ENCODE results near the gene ADGRL3. TPM values are rescaled to one million over a fixed set of nuclear protein-coding genes. Genes with fewer than 3 reads are reported as not detected.

Gene ADGRL3
- total and polyA plus RNA-seq, 7 donors: 0.06 to 2.8 (median 0.42) TPM

GRCh38 chr4:61373901-61374440, 173.8 kb downstream of the ADGRL3 start:
- WGBS, 3 donors: 73 to 82% (median 81%) methylated on average over 1 of the region's 1 CpG
- H3K9me3 ChIP-seq: no peaks in the 10 kb centered on the region
- no peaks in the 10 kb centered on the region for H3K4me1 ChIP-seq
- TF ChIP-seq, protein P1, sequence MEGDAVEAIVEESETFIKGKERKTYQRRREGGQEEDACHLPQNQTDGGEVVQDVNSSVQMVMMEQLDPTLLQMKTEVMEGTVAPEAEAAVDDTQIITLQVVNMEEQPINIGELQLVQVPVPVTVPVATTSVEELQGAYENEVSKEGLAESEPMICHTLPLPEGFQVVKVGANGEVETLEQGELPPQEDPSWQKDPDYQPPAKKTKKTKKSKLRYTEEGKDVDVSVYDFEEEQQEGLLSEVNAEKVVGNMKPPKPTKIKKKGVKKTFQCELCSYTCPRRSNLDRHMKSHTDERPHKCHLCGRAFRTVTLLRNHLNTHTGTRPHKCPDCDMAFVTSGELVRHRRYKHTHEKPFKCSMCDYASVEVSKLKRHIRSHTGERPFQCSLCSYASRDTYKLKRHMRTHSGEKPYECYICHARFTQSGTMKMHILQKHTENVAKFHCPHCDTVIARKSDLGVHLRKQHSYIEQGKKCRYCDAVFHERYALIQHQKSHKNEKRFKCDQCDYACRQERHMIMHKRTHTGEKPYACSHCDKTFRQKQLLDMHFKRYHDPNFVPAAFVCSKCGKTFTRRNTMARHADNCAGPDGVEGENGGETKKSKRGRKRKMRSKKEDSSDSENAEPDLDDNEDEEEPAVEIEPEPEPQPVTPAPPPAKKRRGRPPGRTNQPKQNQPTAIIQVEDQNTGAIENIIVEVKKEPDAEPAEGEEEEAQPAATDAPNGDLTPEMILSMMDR (IDR thresholded peaks at IDR 0.05): no peak
- intact Hi-C loops (cut with DNase I): no loop called here
- H3K27me3 ChIP-seq (ENCODE audit: insufficient read depth in 3 of 3, low read length in 2 of 3): peaks cover 0 to 2% (median 0%) of the 10 kb centered on the region in 3 donors
- no peak for ATAC-seq
- H3K27ac ChIP-seq: no peak overlapping the region
- DNase-seq: no peak
- H3K4me3 ChIP-seq: no peak overlapping the region
- H3K36me3 ChIP-seq (ENCODE audit: insufficient read depth in 1 of 2, low read depth in 1 of 2): no peaks in the 10 kb centered on the region

DNA sequence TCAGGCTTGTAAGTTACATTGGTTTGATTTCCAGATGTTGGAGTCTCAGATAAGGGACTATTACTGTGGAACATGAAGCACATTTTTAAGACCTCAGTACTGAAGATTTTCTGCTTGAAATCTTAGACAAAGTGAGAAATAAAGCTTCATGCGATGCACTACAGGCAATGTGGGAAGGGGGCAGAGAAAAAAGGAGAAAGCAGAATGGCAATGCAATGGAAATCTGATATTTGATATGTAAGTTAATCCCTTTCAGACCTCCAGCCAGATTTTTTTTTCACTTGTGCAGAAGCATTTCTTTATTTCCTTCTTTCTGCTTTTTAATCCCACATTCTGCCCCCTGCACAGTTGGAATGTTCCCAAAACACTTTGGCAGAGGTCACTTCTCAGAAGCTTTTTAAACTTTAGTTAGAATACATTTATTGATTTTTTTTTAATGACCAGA, 174.3 kb downstream of the ADGRL3 start:
- 16 to 46% (median 16%) methylated on average over 1 of the region's 1 CpG for WGBS, 3 donors
- Histone ChIP-seq H3K27ac (no peak overlapping the region), H3K4me3 (no peak overlapping the region), H3K9me3 (no peaks in the 10 kb centered on the region), H3K36me3 (ENCODE audit: insufficient read depth in 1 of 2, low read depth in 1 of 2) (no peaks in the 10 kb centered on the region), H3K4me1 (no peaks in the 10 kb centered on the region), H3K27me3 (ENCODE audit: insufficient read depth in 3 of 3, low read length in 2 of 3) (peaks cover 0 to 2% (median 0%) of the 10 kb centered on the region in 3 donors)
- no peak for ATAC-seq
- DNase-seq: no peak
- intact Hi-C loops (cut with DNase I): no loop called here
- TF ChIP-seq, protein P1 (IDR thresholded peaks at IDR 0.05): no peak

- intact Hi-C loops (cut with DNase I): no loop called here
- no peaks in the 10 kb centered on the region for H3K4me1 ChIP-seq
- DNase-seq (no peak), ATAC-seq (no peak)
- H3K9me3 ChIP-seq: no peaks in the 10 kb centered on the region
- H3K27me3 ChIP-seq (ENCODE audit: insufficient read depth in 3 of 3, low read length in 2 of 3): peaks cover 0 to 2% (median 0%) of the 10 kb centered on the region in 3 donors
- no peak overlapping the region for H3K27ac ChIP-seq
- 39 to 61% (median 44%) methylated on average over 2 of the region's 2 CpGs for WGBS, 3 donors
- TF ChIP-seq, protein P1 (IDR thresholded peaks at IDR 0.05): no peak
- H3K4me3 ChIP-seq: no peak overlapping the region
- no peaks in the 10 kb centered on the region for H3K36me3 ChIP-seq (ENCODE audit: insufficient read depth in 1 of 2, low read depth in 1 of 2)
Measured at GRCh38 chr4:61375301-61375700, 175.2 kb downstream of the ADGRL3 start.

- Histone ChIP-seq H3K27ac (no peak overlapping the region), H3K27me3 (ENCODE audit: insufficient read depth in 3 of 3, low read length in 2 of 3) (peaks cover 0 to 2% (median 0%) of the 10 kb centered on the region in 3 donors), H3K9me3 (no peaks in the 10 kb centered on the region), H3K4me1 (no peaks in the 10 kb centered on the region), H3K36me3 (ENCODE audit: insufficient read depth in 1 of 2, low read depth in 1 of 2) (no peaks in the 10 kb centered on the region), H3K4me3 (no peak overlapping the region)
- intact Hi-C loops (cut with DNase I): no loop called here
- ATAC-seq: no peak
- TF ChIP-seq, protein P1 (IDR thresholded peaks at IDR 0.05): no peak
- WGBS, 3 donors: 59 to 60% (median 60%) methylated on average over 3 of the region's 3 CpGs
- no peak for DNase-seq
Measured at GRCh38 chr4:61376301-61376700, 176.2 kb downstream of the ADGRL3 start.

DNA sequence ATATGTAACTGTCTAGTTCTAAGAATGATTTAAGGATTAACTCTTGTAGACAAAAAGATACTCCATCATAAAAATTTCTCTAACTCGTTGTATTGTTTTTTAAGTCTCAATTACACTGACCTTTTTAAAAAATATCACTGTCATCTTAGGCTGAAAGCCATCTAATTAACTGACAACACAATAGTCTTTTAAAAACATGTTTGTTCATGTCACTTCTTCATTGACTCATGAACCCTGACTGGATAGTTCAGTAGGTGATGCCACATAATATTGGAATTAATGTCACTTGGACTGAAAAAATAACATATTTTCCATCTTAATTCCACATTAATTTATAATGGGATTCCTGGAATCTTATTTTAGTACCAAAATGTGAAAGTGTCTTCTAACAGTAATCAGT, 179.3 kb downstream of the ADGRL3 start:
- WGBS, 3 donors: 73 to 82% (median 79%) methylated on average over 1 of the region's 1 CpG
- peaks cover 0 to 2% (median 0%) of the 10 kb centered on the region in 3 donors for H3K27me3 ChIP-seq (ENCODE audit: insufficient read depth in 3 of 3, low read length in 2 of 3)
- DNase-seq: no peak
- H3K4me1 ChIP-seq: no peaks in the 10 kb centered on the region
- H3K36me3 ChIP-seq (ENCODE audit: insufficient read depth in 1 of 2, low read depth in 1 of 2): no peaks in the 10 kb centered on the region
- H3K27ac ChIP-seq: no peak overlapping the region
- TF ChIP-seq, protein P1 (IDR thresholded peaks at IDR 0.05): no peak
- no peak overlapping the region for H3K4me3 ChIP-seq
- H3K9me3 ChIP-seq: no peaks in the 10 kb centered on the region
- intact Hi-C loops (cut with DNase I): no loop called here
- no peak for ATAC-seq

All from psoas muscle (tissue), 8 donors.